SJSA1 (cell line): Measurements from ENCODE around the gene PDZD2. TPM values are rescaled to one million over a fixed set of nuclear protein-coding genes. Genes with fewer than 3 reads are reported as not detected.

Source experiments
- DNase-seq, 2 experiments: peaks; one replicate each; pipeline ENCODE4 v3.0.0-alpha.2; 2015 to 2020; ENCODE audit warnings: low spot score in 2 of 2, low read depth in 1 of 2
- H3K27ac ChIP-seq: fragments of 250-450 bp; sonication (Bioruptor Pico); 2 replicates; pipeline ENCODE4 v1.5.1; 2020; ENCODE audit warnings: mild to moderate bottlenecking, moderate library complexity
- H3K27me3 ChIP-seq: fragments of 250-450 bp; sonication (Bioruptor Pico); replicated peaks from 2 replicates; pipeline ENCODE4 v1.5.1; 2020; ENCODE audit warnings: mild to moderate bottlenecking, moderate library complexity
- H3K36me3 ChIP-seq: fragments of 250-450 bp; sonication (Bioruptor Pico); 2 replicates; pipeline ENCODE4 v1.5.1; 2020; ENCODE audit warnings: mild to moderate bottlenecking
- H3K4me1 ChIP-seq: fragments of 250-450 bp; sonication (Bioruptor Pico); replicated peaks from 2 replicates; pipeline ENCODE4 v1.6.1; 2021; ENCODE audit warnings: mild to moderate bottlenecking
- H3K4me3 ChIP-seq: fragments of 250-450 bp; sonication (Bioruptor Pico); 2 replicates; pipeline ENCODE4 v1.5.1; 2020; ENCODE audit warnings: mild to moderate bottlenecking
- H3K9me3 ChIP-seq: fragments of 250-450 bp; sonication (Bioruptor Pico); replicated peaks from 2 replicates; pipeline ENCODE4 v1.5.1; 2020; ENCODE audit warnings: mild to moderate bottlenecking
- total RNA-seq: library from RNA; depleted of rRNA; stranded (reverse); fragments of >200 nt; shearing (Covaris generic); gene quantifications from 2 replicates; pipeline ENCODE4 v1.2.3, GENCODE V29; 2014

PDZD2 gene
- total RNA-seq, 1 experiment from 2014 or later, result 0.16 TPM

DNA sequence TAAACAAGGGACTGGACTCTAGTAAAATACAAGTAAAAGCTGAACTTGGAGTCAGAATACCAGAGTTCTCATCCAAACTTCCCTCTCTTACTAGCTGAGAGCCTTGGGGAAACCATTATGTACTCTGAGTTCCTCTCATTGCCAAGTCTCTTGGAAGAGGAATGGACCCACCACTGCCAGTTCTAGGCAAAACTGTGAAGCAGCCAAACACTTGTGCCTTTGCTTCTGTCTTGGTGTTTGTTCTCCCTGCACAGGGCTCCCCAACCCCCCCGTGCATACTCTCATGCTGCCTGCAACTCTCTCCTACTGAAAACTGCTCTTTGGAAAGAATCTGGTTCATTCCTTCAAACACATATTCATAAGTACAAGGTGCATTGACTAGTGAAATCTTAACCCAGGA is 102.6 kb downstream of the PDZD2 start:
- no peak for DNase-seq

DNA sequence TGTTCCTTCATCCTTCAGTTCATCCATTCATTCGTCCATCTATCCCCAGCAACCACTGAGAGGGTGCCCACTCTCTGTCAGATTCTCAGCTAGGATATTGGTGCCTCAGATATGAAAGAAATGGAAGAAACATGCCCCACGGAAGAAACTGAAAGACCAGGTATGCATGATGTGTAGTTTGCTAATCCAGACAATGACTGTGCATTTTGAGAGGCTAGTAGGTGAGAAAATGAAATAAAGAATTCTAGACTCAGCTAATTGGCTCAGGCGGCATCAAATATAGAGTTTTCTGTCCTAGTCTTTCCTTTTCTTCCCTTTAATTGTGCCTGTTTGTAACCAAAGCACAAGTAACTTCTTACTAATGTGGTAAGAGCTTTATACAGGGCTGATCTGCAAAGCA is 104.7 kb downstream of the PDZD2 start:
- H3K27me3 ChIP-seq, result no peaks in the 10 kb centered on the region
- DNase-seq, result no peak
- H3K36me3 ChIP-seq, result no peaks in the 10 kb centered on the region
- no peaks in the 10 kb centered on the region for H3K4me1 ChIP-seq
- no peak overlapping the region for H3K27ac ChIP-seq
- no peak overlapping the region for H3K4me3 ChIP-seq
- H3K9me3 ChIP-seq, result no peaks in the 10 kb centered on the region

More for the DNA sequence above, 102.6 kb downstream of the PDZD2 start:
- Histone ChIP-seq H3K4me1 (no peaks in the 10 kb centered on the region), H3K4me3 (no peak overlapping the region), H3K9me3 (no peaks in the 10 kb centered on the region), H3K36me3 (no peaks in the 10 kb centered on the region), H3K27me3 (no peaks in the 10 kb centered on the region), H3K27ac (no peak overlapping the region)

DNA sequence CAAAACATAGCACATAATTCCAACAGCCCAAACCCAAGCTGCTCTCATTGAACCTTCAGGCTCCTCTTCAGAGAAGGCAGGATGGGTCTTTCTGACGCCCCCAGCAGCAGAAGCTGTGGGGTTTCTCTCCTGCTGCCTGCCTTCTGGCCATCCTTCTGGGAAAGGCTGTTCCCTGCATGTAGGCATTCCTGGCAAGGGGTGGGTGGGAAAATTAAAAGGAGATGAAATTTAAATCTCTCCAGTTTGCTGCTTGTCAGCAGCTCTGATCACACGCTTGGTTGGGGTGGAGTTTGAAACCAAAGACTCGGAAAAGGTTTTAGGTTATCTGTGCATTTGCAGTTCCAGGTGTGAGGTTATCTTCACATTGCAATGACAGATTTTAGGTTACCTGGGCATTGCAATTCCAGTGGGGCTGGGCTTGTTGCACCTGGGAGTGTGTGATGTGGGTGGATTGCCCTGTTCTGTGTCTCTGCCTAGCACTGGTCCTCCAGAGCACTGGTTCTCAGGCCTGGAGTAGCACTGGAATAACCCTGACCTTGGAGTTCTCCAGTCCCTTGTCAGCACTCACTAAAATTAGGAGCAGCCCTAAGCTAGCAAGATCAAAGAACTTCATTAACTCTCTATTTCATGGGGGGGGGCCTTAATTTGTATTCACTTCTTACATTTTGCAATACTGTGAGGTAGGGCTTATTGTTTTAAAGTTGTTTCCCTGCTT is 109.7 kb downstream of the PDZD2 start:
- no peaks in the 10 kb centered on the region for H3K27me3 ChIP-seq
- DNase-seq, result no peak
- no peak overlapping the region for H3K27ac ChIP-seq
- no peaks in the 10 kb centered on the region for H3K36me3 ChIP-seq
- no peaks in the 10 kb centered on the region for H3K4me1 ChIP-seq
- no peak overlapping the region for H3K4me3 ChIP-seq
- H3K9me3 ChIP-seq, result no peaks in the 10 kb centered on the region

DNA sequence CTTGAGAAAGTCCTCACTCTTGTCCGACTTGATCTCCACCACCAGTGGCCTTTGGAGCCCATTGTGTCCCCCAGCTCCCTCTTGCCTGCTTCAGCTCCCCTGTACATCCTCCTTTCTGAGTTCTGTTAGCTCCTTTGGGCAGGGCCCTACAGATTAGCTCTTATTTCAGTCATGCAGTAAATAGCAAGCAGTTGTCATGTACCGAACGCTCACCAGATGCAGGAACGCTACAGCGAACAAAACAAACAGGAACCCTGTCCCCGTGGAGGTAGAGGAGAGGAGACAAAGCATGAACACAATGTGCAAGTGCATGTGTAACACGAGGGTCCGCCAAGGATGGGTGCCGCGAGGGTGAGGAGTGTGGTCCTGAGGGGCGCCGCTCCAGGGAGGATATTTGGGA is 111.3 kb downstream of the PDZD2 start:
- DNase-seq, result no peak
- H3K27ac ChIP-seq, result no peak overlapping the region

DNA sequence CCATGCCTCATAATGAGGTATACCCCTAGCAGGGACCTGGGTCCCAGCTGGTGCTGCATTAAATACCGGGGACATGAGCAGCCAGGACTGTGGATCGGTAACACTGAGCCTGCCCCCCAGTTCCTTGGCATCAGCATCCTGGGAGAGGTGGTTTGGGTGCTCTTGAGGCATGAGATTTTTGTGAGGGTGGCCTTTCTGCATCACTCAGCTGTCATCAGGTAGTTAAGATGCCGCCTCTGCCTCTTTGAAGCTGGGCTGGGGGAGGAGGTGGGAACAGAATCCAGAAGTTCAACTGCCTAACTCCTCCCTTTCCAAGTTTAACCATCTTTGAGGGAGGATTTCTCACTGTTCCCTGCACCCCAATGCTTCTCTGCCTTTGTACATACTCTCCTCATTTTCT is 112.7 kb downstream of the PDZD2 start:
- DNase-seq, result no peak
- H3K4me3 ChIP-seq, result no peak overlapping the region
- no peak overlapping the region for H3K27ac ChIP-seq
- no peaks in the 10 kb centered on the region for H3K9me3 ChIP-seq
- H3K27me3 ChIP-seq, result no peaks in the 10 kb centered on the region
- no peaks in the 10 kb centered on the region for H3K36me3 ChIP-seq
- H3K4me1 ChIP-seq, result no peaks in the 10 kb centered on the region

More for the DNA sequence above, 111.3 kb downstream of the PDZD2 start:
- H3K9me3 ChIP-seq, result no peaks in the 10 kb centered on the region
- no peaks in the 10 kb centered on the region for H3K27me3 ChIP-seq
- no peak overlapping the region for H3K4me3 ChIP-seq
- H3K36me3 ChIP-seq, result no peaks in the 10 kb centered on the region
- no peaks in the 10 kb centered on the region for H3K4me1 ChIP-seq

GRCh38 chr5:31753700-31754357 is 114.9 kb downstream of the PDZD2 start:
- H3K27ac ChIP-seq, result no peak overlapping the region
- no peaks in the 10 kb centered on the region for H3K27me3 ChIP-seq
- H3K4me1 ChIP-seq, result no peaks in the 10 kb centered on the region
- no peak for DNase-seq
- no peak overlapping the region for H3K4me3 ChIP-seq
- H3K36me3 ChIP-seq, result no peaks in the 10 kb centered on the region
- H3K9me3 ChIP-seq, result no peaks in the 10 kb centered on the region

- Histone ChIP-seq H3K9me3 (no peaks in the 10 kb centered on the region), H3K27me3 (no peaks in the 10 kb centered on the region), H3K4me3 (no peak overlapping the region), H3K4me1 (no peaks in the 10 kb centered on the region), H3K36me3 (no peaks in the 10 kb centered on the region), H3K27ac (no peak overlapping the region)
- DNase-seq, result no peak
These were observed 115.4 kb downstream of the PDZD2 start for GRCh38 chr5:31754358-31754704.

DNA sequence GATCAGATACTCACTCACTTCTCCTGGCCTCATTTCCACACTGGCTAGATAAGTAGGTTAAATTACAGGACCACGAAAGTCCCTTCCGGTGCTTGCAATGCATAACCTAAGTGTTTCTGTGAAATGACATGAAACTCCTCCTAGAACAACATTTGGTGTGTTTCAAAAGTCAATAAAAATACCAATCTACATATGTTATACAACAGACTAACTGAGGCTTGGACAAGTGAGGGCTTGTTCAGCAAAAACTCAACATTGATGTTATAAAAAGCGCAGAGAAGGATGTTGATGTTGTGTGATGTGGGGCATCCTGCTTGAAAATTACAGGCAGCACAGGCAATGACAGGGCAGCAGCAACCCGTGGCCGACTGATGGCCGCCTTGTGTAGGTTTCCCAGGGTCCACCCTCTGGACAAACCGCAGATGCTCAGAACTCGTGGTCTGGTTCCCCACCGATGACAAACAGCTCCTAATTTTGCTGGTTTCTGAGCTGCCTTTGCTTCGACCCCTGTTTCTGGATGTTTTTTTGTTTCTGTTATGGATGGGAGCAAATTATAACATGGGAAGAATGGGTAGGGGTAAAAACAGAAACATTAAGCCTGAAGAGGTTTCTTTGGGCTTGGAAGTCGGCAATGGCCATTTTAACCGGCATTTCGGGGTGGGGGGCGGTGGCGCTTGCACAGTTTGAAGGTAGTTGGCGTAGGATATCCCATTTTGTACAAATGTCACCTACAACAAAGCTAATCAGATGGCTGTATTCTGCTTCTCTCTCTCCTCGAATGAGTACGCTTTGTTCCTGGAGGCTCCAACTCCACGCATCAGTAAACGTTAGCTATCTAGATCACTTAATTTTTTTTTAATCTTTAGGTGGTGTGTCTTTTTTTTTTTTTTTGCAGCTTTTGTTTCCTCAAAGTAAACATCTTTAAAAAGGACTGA is 116.1 kb downstream of the PDZD2 start:
- no peak for DNase-seq
- Histone ChIP-seq H3K9me3 (no peaks in the 10 kb centered on the region), H3K27me3 (no peaks in the 10 kb centered on the region), H3K4me3 (no peak overlapping the region), H3K36me3 (no peaks in the 10 kb centered on the region), H3K4me1 (no peaks in the 10 kb centered on the region), H3K27ac (no peak overlapping the region)

- no peaks in the 10 kb centered on the region for H3K9me3 ChIP-seq
- H3K27ac ChIP-seq, result no peak overlapping the region
- no peak for DNase-seq
- no peaks in the 10 kb centered on the region for H3K4me1 ChIP-seq
- no peaks in the 10 kb centered on the region for H3K36me3 ChIP-seq
- no peaks in the 10 kb centered on the region for H3K27me3 ChIP-seq
- no peak overlapping the region for H3K4me3 ChIP-seq
These were observed 116.8 kb downstream of the PDZD2 start for GRCh38 chr5:31755676-31756230.

DNA sequence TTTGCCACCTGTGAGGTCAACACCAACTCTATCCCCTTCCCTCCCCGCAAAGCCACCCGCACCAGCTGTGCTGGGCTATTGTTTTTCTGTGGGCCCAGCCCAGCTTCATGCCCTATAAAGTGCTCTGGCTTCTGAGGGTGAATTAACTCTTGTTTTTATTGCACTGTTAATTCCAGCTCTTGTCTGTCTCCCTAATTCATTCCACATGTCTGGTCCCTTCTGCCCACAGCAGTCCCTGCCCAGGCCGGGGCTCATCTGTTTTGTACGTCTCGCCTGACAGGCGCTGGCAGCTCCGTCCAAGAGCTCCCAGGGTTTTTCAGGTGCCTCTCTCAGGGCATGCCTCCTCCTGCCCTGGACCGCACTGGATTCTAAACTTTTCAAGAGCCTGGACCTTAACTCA is 118.9 kb downstream of the PDZD2 start:
- H3K27ac ChIP-seq, result no peak overlapping the region
- H3K9me3 ChIP-seq, result no peaks in the 10 kb centered on the region
- H3K36me3 ChIP-seq, result no peaks in the 10 kb centered on the region
- no peaks in the 10 kb centered on the region for H3K27me3 ChIP-seq
- no peaks in the 10 kb centered on the region for H3K4me1 ChIP-seq
- no peak for DNase-seq
- no peak overlapping the region for H3K4me3 ChIP-seq

GRCh38 chr5:31758803-31759425 is 120.0 kb downstream of the PDZD2 start:
- no peaks in the 10 kb centered on the region for H3K36me3 ChIP-seq
- no peak for DNase-seq
- H3K4me1 ChIP-seq, result no peaks in the 10 kb centered on the region
- H3K27me3 ChIP-seq, result no peaks in the 10 kb centered on the region
- no peaks in the 10 kb centered on the region for H3K9me3 ChIP-seq
- H3K27ac ChIP-seq, result no peak overlapping the region
- H3K4me3 ChIP-seq, result no peak overlapping the region

DNA sequence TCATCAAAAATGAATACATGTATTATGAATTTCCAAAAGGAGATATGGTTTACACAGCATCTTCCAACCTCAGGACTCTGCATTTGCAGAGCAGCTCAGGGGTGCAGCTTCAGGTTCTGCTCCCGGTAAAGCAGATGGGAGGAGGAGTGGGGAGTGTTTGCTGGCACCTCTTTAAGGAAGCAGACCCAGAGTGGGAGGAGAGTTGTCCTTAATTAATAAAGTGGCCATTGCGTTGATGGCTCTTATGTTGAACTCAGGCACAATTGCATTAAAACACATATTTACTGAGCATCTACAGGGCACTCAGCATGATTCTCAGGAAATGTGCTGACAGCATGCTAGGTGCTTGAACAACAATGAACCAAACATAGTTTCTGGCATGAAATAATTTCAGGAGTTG is 121.0 kb downstream of the PDZD2 start:
- DNase-seq, result no peak

DNA sequence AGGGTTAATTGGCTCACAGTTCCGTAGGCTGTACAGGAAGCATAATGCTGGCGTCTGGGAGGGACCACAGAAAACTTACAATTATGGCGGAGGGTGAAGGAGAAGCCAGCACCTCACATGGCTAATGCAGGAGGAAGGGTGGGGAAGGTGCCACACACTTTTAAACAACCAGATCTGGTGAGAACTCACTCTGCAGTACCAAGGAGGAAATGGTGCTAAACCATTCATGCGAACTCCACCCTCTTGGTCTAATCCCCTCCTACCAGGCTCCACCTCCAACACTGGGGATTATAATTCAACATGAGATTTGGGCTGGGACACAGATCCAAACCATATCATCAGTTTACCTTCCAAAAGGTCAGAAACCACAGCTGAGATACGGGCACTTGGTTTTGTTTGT is 122.9 kb downstream of the PDZD2 start:
- Histone ChIP-seq H3K27me3 (no peaks in the 10 kb centered on the region), H3K4me3 (no peak overlapping the region), H3K27ac (no peak overlapping the region)

More for the DNA sequence above, 121.0 kb downstream of the PDZD2 start:
- Histone ChIP-seq H3K9me3 (no peaks in the 10 kb centered on the region), H3K36me3 (no peaks in the 10 kb centered on the region), H3K27me3 (no peaks in the 10 kb centered on the region), H3K4me3 (no peak overlapping the region), H3K27ac (no peak overlapping the region), H3K4me1 (no peaks in the 10 kb centered on the region)

More for the DNA sequence above, 122.9 kb downstream of the PDZD2 start:
- H3K36me3 ChIP-seq, result no peaks in the 10 kb centered on the region
- no peaks in the 10 kb centered on the region for H3K9me3 ChIP-seq
- H3K4me1 ChIP-seq, result no peaks in the 10 kb centered on the region
- DNase-seq, result no peak
